Thymus (tissue), 11 donors: ENCODE results near the gene HHEX. TPM values are rescaled to one million over a fixed set of nuclear protein-coding genes. Genes with fewer than 3 reads are reported as not detected.
"Not testable (repeated sequence)": the region's sequence is repeated elsewhere in the genome, so short reads cannot be mapped to it uniquely, and the experiment has no call there.

Experiments used
- DNase-seq, 9 donors: peaks; one replicate each; pipeline ENCODE4 v3.0.0-alpha.2; 2013; ENCODE audit warnings: low spot score in 9 of 9, low read depth in 6 of 9, missing footprints in 1 of 9
- H3K27ac ChIP-seq, 2 donors: one replicate each; pipeline ENCODE4 v1.5.1; 2013; ENCODE audit warnings: control low read depth in 1 of 2, low read depth in 1 of 2, low read length in 1 of 2, mild to moderate bottlenecking in 1 of 2, moderate library complexity in 1 of 2
- H3K27me3 ChIP-seq, 2 donors: one replicate each; pipeline ENCODE4 v1.5.1; 2013; ENCODE audit warnings: low read length in 1 of 2; ENCODE audit not compliant: control insufficient read depth in 2 of 2, insufficient read depth in 1 of 2
- H3K36me3 ChIP-seq, 2 donors: one replicate each; pipeline ENCODE4 v1.5.1; 2013; ENCODE audit warnings: low read length in 1 of 2, mild to moderate bottlenecking in 1 of 2, moderate library complexity in 1 of 2; ENCODE audit not compliant: control insufficient read depth in 2 of 2, insufficient read depth in 2 of 2
- H3K4me1 ChIP-seq, 2 donors: one replicate each; pipeline ENCODE4 v1.5.1; 2013; ENCODE audit warnings: low read length in 2 of 2; ENCODE audit not compliant: control insufficient read depth in 2 of 2, insufficient read depth in 2 of 2
- H3K4me3 ChIP-seq, 2 donors: one replicate each; pipeline ENCODE4 v1.5.1; 2013; ENCODE audit warnings: low read length in 2 of 2, control low read depth in 1 of 2, mild to moderate bottlenecking in 1 of 2
- H3K9me3 ChIP-seq, 2 donors: one replicate each; pipeline ENCODE4 v1.5.1; 2013; ENCODE audit warnings: low read length in 1 of 2, mild to moderate bottlenecking in 1 of 2; ENCODE audit not compliant: control insufficient read depth in 2 of 2, insufficient read depth in 1 of 2
- WGBS: extraction: QIAGEN DNeasy Blood & Tissue Kit; methylation state at CpG from one replicate; pipeline ENCODE4 v1.1.7; 2013; 5-methylcytosine and 5-hydroxymethylcytosine counted together
- polyA plus RNA-seq: library from polyadenylated mRNA; stranded (reverse); fragments of 200-250 nt; gene quantifications from one replicate; pipeline ENCODE4 v1.2.3, GENCODE V29; 2013
- total RNA-seq: library from RNA; stranded (reverse); fragments of 120-200 nt; gene quantifications from one replicate; pipeline ENCODE4 v1.2.4, GENCODE V29; 2013
- donor health status: healthy.

HHEX gene
- total and polyA plus RNA-seq, 2 donors: 3.0 to 13.5 TPM

- no peak overlapping the region for H3K4me3 ChIP-seq
- H3K27me3 ChIP-seq: no peaks in the 10 kb centered on the region
- no peaks in the 10 kb centered on the region for H3K36me3 ChIP-seq
- no peak overlapping the region for H3K27ac ChIP-seq
- no peaks in the 10 kb centered on the region for H3K9me3 ChIP-seq
- 96% methylated on average over 6 of the region's 6 CpGs for WGBS
- no peaks in the 10 kb centered on the region for H3K4me1 ChIP-seq
- DNase-seq: no peak
Observed at GRCh38 chr10:92727141-92727540, 37.4 kb downstream of the HHEX start.

DNA sequence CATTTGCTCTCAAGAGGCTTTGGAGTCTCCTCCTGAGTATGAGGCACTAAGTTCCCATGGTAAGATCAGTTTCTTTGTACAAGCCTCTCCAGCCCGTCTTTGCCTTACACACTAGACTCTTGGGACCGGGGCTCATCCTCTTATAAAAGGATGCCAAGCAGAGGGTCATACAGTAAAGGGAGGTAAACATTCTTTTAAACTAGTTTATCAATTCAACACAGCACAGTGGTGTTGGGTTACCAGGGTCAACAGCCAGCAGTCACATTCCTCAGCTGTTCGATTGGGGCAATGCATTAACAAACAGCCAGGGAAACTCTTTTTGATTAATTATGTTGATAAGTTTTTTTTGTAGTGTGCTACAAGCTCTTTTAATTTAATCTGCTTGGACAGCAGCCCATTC lies 37.8 kb downstream of the HHEX start:
- Histone ChIP-seq H3K27ac (no peak overlapping the region), H3K36me3 (no peaks in the 10 kb centered on the region), H3K4me3 (no peak overlapping the region), H3K9me3 (no peaks in the 10 kb centered on the region), H3K4me1 (no peaks in the 10 kb centered on the region), H3K27me3 (no peaks in the 10 kb centered on the region)
- WGBS: 96% methylated on average over 3 of the region's 3 CpGs
- DNase-seq: no peak

DNA sequence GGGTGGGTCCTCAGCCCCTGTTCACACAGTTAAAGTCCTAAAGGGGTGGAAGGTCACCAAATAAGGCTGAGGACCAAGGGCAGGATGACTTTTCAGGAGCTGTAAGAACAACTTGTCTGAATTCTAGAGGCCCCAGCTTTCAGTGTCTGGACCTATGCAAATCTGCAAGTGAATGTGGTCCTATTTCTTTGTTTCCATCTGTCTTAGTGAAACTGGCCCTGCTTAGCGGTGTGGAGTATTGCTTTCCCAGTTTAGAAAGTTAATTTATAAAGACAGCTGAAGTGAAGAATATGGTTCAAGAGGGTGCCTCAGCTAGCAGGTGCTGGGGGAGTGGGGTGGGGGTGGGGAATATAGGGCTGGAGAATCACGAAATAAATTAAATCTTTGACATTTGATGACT lies 40.1 kb downstream of the HHEX start:
- Histone ChIP-seq H3K36me3 (no peaks in the 10 kb centered on the region), H3K27ac (no peak overlapping the region), H3K9me3 (no peaks in the 10 kb centered on the region), H3K4me3 (no peak overlapping the region), H3K27me3 (no peaks in the 10 kb centered on the region), H3K4me1 (no peaks in the 10 kb centered on the region)
- DNase-seq: no peak
- 95% methylated on average over 2 of the region's 2 CpGs for WGBS

- Histone ChIP-seq H3K27me3 (no peaks in the 10 kb centered on the region), H3K4me1 (no peaks in the 10 kb centered on the region), H3K9me3 (no peaks in the 10 kb centered on the region), H3K27ac (no peak overlapping the region), H3K4me3 (no peak overlapping the region), H3K36me3 (no peaks in the 10 kb centered on the region)
- DNase-seq: no peak
- WGBS: 94% methylated on average over 2 of the region's 2 CpGs
Observed at GRCh38 chr10:92732958-92733357, 43.2 kb downstream of the HHEX start.

DNA sequence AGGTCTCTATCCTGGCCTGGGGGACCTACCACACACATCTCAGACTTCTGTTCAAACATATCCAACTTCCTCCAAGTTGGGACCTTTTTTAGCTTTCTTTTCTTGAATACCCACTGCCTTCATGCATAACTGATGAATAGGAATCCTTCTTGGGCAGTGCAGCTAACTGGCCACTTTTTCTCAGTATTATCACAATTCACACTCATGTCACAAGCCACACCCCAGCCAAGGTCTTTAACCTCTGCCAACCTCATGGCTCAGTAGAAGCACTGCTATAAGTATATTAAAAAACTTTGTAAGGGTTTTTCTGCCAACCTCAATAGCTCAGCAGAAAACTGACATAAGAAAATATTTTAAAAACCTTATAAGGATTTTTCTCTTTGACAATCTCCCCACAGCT lies 44.5 kb downstream of the HHEX start:
- H3K9me3 ChIP-seq: no peaks in the 10 kb centered on the region
- H3K36me3 ChIP-seq: no peaks in the 10 kb centered on the region
- no peak for DNase-seq
- H3K4me1 ChIP-seq: no peaks in the 10 kb centered on the region
- H3K27me3 ChIP-seq: no peaks in the 10 kb centered on the region
- H3K4me3 ChIP-seq: no peak overlapping the region
- no peak overlapping the region for H3K27ac ChIP-seq

DNA sequence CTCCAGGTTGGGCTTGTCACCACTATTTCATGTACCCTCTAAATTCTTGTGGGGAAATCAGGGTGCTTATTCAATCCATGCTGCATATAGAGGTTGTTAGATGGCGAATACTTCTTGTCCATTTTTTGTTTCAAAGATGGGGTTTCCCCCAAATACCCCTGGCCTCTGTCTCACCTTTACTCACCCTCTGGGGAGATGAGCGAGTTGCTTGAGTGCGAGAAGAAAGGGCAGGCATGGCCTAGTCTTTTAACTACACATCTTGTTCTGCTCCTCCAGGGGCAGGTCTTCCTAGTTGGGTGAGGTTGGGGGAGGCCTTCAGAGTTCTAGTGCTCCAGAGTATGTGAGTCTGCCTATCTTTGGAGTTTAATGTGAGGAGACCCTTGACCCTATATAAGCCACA lies 46.2 kb downstream of the HHEX start:
- H3K27me3 ChIP-seq: no peaks in the 10 kb centered on the region
- 96% methylated on average over 3 of the region's 3 CpGs for WGBS
- H3K36me3 ChIP-seq: no peaks in the 10 kb centered on the region
- no peak for DNase-seq
- no peaks in the 10 kb centered on the region for H3K9me3 ChIP-seq
- H3K27ac ChIP-seq: no peak overlapping the region
- no peaks in the 10 kb centered on the region for H3K4me1 ChIP-seq
- H3K4me3 ChIP-seq: no peak overlapping the region

- no peaks in the 10 kb centered on the region for H3K36me3 ChIP-seq
- 94% methylated on average over 7 of the region's 7 CpGs for WGBS
- H3K9me3 ChIP-seq: no peaks in the 10 kb centered on the region
- H3K4me1 ChIP-seq: no peaks in the 10 kb centered on the region
- no peak overlapping the region for H3K4me3 ChIP-seq
- no peak overlapping the region for H3K27ac ChIP-seq
- no peaks in the 10 kb centered on the region for H3K27me3 ChIP-seq
- no peak for DNase-seq
Observed at GRCh38 chr10:92737484-92737883, 47.7 kb downstream of the HHEX start.

DNA sequence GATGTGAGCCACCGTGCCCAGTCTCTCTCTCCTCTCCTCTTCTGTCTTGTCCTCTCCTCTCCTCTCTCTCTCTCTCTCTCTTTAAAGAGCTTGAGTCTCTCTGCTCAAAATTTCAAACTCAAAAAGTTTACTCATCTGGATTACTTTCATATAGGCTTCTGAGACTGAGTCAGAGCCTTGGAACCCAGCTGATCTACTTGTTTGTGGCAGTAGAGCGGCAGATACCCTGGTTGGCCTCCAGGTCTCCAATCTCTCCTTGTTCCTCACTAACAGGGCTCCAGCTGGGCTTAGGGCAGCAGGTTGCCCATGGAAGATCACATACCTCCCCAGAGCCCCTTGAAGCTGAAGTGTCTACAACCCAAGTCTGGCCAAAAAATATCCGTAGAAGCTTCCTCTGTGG lies 51.0 kb downstream of the HHEX start:
- Histone ChIP-seq H3K9me3 (no peaks in the 10 kb centered on the region), H3K4me1 (no peaks in the 10 kb centered on the region), H3K27ac (no peak overlapping the region), H3K4me3 (no peak overlapping the region), H3K36me3 (no peaks in the 10 kb centered on the region), H3K27me3 (no peaks in the 10 kb centered on the region)
- no peak for DNase-seq
- 97% methylated on average over 3 of the region's 3 CpGs for WGBS

- not testable (repeated sequence) for H3K36me3 ChIP-seq, H3K27me3 ChIP-seq, DNase-seq, H3K4me3 ChIP-seq, H3K27ac ChIP-seq, H3K9me3 ChIP-seq, H3K4me1 ChIP-seq
- 96% methylated on average over 4 of the region's 4 CpGs for WGBS
Observed at GRCh38 chr10:92741741-92742140, 52.0 kb downstream of the HHEX start.
